Activated CD8-positive, alpha-beta memory T cell treated with anti-CD3 and anti-CD28 coated beads, Interleukin-2, amount 50 U/mL, for 4 hours (primary cell): Measurements from ENCODE around the gene ELF4.
"Not testable (repeated sequence)": the region's sequence is repeated elsewhere in the genome, so short reads cannot be mapped to it uniquely, and the experiment has no call there.

ENCODE experiments used
- DNase-seq: peaks from one replicate; pipeline ENCODE4 v3.0.0-alpha.2; 2020

Gene ELF4

DNA sequence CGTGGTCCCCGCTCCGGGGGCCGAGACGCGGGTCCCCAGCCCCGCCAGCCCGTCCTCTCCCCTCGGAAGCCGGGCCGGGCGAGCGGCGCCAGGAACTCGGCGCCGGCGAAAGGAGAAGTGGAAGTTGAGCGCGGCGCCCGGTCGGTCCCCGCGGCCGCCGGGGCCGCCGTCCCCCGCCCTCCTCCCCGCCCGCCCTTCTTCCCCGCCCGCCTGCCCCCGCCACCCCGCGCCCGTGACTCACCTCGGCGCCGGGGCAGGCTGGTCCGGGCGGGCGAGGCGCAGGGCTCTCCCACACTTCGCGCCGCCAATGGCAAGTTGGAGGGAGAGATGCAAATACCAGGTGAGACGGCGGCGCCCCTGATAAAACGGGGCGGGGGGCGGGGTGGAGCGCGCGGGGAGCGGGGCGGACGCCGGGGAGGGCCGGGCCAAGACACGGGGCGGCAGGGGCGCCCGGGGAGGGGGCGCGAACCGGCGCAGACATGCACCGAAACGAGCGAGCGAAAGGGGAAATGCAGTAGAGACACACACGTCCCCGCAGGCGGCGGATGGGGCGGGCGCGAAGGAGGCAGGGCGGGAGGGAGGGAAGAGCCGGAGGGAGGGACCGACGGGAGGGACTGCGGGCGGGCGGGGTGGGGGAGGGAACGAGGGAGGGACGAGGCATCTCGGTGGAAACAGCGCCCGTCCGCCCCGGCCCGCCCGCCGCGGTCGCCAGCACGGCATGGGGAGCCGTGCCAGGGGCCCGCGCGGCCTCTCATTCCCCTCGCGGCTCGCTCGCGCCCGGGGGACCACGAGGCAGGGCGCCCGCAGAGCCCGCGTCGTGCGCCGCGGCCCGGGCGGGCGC is at the start of gene ELF4:
ELF4 (minus strand) TSS at position 119 of the 841 bp plus-strand sequence. CDS start 29,167 bp downstream, outside the sequence.
- peak; percentile 67 for DNase-seq

- DNase-seq, result no peak
Measured at GRCh38 chrX:130159776-130160175, 49.5 kb upstream of the ELF4 start.

- DNase-seq, result no peak
Measured at GRCh38 chrX:130158311-130158710, 48.0 kb upstream of the ELF4 start.

- no peak for DNase-seq
Measured at GRCh38 chrX:130155564-130155963, 45.3 kb upstream of the ELF4 start.

- no peak for DNase-seq
Measured at GRCh38 chrX:130147631-130148030, 37.3 kb upstream of the ELF4 start.

- no peak for DNase-seq
Measured at GRCh38 chrX:130145123-130145522, 34.8 kb upstream of the ELF4 start.

DNA sequence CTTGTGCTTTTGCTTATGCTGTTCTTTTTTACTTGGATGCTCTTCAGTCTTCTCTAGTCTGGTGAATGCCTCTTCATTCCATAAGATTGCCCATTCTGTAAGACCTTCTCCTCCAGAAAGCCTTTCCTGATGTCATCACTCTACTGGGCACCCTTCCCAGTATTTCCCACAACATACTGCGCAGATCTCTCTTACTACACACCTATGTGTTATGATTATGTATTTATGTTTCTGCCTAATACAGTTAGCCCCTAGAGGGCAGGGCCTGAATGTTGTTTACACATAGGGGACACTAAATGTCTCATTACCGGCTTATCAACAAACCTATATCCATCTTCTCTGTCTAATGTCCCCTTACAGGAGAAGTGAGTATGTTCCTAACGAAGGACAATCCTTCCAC is 34.2 kb upstream of the ELF4 start:
- DNase-seq, result no peak

GRCh38 chrX:130139474-130140201 is 29.3 kb upstream of the ELF4 start:
- DNase-seq, result no peak

DNA sequence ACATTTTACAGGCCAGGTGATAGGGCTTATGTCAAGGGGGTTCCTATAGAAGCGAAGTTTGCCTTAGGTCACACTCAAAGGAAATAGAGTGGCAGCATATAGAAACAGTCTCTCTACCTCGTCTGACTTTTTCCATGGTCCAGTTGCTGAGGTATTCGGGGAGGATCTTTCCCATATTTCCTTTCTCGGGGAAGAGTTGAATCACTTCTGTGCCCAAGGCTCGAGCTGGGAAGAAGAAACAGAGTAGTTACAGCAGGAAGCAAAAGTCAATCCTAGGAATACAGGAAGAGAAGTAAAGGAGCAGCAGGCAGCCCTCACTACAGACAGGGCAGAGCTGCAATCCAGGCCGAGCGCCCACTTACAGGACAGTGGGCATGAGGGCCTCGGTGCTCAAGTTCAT is 26.7 kb upstream of the ELF4 start:
- DNase-seq, result no peak

GRCh38 chrX:130136496-130136895 is 26.2 kb upstream of the ELF4 start:
- DNase-seq, result no peak

DNA sequence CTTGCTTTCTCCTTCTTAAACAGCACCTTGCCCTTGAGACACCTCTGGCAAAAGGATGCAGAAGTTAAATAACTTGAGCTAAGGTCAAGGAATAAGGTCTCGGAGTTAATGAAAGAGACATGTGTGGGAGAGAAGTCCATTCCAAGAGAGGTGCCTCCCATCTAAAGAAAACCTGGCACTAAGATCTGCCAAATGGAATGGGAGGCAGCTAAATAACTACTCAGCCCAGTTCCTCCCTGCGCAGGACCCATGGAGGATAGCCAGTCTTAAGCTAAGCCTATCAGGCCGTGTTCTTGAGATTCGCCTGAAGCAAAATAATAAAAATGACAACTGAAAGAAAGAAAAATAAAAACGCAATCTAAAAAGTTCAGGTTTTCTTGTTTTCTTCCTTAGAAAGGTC is 20.7 kb upstream of the ELF4 start:
- no peak for DNase-seq

- DNase-seq, result no peak
Measured at GRCh38 chrX:130125091-130125874, 15.0 kb upstream of the ELF4 start.

DNA sequence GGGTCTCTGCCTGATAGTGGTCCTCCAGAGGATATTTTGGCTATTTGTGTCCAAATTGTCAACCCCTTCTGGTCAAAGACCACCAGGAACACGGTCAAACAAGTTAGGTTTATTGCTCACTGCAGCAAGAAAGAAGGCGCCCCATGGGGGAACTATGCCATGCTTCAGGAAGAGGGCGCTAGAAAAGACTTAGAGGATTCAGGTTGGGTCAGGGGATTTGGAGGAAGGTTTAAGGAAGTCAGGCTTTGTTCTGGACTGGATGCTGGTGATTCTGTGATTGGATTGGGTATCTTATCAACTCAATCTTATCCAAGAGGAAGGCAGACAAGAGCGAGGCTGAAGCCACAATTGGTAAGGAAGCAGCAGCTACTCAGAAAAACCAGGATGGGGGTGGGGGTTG is 14.3 kb upstream of the ELF4 start:
- no peak for DNase-seq

DNA sequence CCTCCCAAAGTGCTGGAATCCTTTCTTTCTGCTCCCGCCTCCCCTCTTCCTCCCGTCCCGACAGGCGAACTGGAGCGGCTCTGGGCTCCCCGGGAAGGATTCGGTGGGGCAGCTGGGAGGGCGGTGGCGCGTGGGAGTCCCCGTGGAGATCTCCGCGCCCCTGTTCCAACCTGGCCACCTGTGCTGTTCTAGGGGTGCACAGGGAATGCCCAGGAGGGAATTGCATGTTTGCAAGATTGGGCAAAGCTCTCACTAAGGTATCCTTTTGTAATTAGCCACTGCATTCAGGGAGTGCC is 11.2 kb upstream of the ELF4 start:
- no peak for DNase-seq

- peak; percentile 68 for DNase-seq
Measured at GRCh38 chrX:130120746-130121504, 10.6 kb upstream of the ELF4 start.

- DNase-seq, result peak; percentile 26
Measured at GRCh38 chrX:130120321-130120731, 10.0 kb upstream of the ELF4 start.

GRCh38 chrX:130119312-130119898 is 9.1 kb upstream of the ELF4 start:
- DNase-seq, result no peak

GRCh38 chrX:130118441-130119311 is 8.4 kb upstream of the ELF4 start:
- DNase-seq, result peak; percentile 20

- DNase-seq, result no peak
Measured at GRCh38 chrX:130117166-130117565, 6.9 kb upstream of the ELF4 start.

DNA sequence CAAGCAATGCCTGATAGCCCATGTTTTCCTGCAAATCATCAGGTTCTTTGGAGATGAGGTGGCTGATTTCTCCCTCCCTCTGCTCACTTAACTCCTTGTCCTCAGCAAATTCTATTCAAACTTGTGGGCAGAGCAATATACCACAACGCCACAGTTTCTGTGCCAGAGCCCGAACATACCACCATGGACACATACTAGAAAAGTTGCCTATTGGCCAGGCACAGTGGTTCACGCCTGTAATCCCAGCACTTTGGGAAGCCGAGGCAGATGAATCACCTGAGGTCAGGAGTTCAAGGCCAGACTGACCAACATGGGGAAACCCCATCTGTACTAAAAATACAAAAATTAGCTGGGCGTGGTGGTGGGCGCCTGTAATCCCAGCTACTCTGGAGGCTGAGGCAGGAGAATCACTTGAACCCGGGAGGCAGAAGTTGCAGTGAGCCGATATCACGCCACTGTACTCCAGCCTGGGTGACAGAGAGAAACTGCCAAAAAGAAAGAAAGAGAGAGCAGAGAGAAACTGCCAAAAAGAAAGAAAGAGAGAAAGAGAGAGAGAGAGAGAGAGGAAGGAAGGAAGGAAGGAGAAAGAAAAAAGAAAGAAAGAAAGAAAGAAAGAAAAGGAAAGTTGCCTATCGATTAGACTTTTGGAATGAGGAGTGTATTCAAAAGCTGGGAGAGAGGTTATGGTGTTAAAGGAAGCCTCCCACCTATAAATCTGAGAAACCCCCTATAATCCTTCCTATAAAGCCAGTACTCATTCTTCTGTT is 5.0 kb upstream of the ELF4 start:
- DNase-seq, result not testable (repeated sequence)

GRCh38 chrX:130114141-130114588 is 3.9 kb upstream of the ELF4 start:
- no peak for DNase-seq
